GM18520 (cell line): ENCODE data around the gene NPLOC4.
"Not testable (repeated sequence)": the region's sequence is repeated elsewhere in the genome, so short reads cannot be mapped to it uniquely, and the experiment has no call there.

Experiments used
- ATAC-seq: cut with Tn5 transposase; IDR thresholded peaks from one replicate; pipeline ENCODE4 v1.9.1; 2021; ENCODE audit not compliant: unreplicated experiment

The NPLOC4 gene

DNA sequence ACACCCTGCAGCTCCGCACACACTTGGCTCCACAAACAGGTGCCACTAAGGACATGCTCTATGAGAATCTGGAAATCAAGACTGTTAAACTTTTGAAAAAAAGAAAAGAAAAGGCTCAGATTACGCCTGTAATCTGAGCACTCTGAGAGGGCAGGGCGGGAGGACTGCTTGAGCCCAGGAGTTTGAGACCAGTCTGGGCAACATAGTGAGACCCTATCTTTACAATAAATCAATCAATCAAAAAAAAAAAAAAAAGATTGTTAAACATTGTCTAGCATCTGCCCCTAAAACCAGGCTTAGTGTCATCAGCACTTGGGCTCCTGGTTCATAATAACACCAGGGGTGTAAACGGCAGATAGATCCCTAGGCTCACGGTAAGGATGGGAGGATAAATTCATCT is 47.3 kb downstream of the NPLOC4 start:
- no peak for ATAC-seq

DNA sequence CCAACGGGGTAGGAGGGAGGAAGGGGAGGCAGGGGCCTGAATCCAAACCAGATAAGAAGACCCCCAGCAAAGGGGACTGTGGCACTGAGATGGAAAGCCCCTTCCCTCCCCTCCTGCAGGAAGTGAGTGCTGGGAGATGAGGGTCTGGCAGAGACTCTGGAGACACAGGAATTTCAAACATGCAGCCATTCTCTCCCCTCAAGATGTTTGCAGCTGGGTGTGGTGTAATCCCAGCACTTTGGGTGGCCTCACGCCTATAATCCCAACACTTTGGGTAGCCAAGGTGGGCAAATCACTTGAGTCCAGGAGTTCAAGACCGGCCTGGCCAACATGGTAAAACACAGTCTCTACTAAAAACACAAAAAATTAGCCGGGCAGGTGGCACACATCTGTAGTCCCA is 50.8 kb downstream of the NPLOC4 start:
- no peak for ATAC-seq

DNA sequence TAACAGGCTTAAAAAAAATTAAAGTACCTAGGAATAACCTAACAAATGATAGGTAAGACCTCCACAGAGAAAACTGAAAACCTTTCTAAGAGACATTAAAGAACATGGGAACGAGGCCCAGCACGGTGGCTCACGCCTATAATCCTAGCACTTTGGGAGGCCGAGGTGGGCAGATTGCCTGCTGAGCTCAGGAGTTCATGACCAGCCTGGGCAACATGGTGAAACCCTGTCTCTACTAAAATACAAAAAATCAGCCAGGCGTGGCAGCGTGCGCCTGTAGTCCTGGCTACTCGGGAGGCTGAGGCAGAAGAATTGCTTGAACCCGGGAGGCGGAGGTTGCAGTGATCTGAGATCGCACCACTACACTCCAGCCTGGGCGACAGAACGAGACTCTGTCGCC is 52.1 kb downstream of the NPLOC4 start:
- not testable (repeated sequence) for ATAC-seq

DNA sequence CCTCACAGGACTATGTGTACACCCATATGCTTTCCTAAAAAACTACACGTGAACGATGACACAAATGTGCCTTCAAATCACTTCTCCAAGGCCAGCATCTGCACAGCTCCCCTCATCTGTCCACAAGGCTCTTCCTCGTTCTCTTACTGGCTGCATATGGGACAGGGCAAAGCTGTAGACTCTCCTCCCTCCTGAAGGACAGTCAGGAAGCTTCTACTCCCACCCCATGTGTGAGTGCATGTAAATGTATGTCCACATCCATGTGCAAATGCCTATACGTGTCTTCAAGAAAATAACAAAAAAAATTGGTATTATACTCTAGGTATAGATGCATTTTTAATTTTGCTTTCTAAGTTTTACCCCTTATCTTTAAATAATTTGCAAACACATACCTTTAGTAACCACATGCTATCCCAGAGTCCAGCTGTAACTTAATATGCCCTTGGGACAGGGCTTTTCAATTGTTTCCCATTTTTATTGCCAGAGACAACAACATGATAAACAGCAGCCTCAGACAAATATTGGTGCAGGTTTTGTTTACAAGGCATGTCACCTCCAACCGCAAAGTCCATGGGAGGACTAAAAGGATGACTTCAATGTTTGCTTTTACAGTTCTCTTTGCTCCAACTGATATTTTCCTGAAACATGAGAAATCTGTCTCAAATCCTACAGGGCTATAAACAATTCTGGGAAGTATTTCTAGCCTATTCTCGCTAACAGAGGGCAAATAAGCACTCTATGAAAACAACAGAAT is 53.1 kb downstream of the NPLOC4 start:
- ATAC-seq, result no peak

DNA sequence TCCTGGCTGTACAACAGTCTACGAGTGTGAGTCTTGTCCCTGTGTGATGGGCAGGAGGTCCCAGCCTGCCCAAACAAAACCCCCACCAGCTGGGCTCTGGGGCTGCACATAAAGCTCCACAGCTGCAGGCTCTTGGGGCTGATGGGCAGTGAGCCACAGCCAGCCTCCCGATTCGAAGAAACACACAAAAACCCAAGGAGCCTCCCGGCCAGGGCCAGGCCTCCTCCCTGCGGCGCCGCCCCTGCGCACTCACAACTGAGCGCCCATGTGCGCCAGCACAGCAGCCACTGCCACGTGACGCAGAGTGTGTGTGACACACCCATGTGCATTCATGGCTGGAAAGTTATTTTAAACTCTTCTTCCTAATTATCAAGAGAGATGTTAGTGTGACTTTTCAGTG is 54.2 kb downstream of the NPLOC4 start:
- no peak for ATAC-seq

DNA sequence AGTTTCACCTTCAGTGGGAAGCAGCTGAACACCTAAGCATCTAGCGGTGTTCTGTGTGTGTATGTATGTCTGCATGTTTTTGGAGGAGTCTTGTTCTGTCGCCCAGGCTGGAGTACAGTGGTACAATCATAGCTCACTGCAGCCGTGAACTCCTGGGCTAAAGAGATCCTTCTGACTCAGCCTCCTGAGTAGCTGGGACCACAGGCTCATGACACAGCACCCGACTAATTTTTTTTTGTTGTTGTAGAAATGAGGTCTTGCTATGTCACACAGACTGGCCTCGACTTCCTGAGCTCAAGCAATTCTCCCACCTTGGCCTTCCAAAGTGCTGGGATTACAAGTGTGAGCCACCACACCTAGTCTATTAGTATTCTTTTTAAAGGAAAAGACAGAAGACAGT is 54.6 kb downstream of the NPLOC4 start:
- ATAC-seq, result no peak

DNA sequence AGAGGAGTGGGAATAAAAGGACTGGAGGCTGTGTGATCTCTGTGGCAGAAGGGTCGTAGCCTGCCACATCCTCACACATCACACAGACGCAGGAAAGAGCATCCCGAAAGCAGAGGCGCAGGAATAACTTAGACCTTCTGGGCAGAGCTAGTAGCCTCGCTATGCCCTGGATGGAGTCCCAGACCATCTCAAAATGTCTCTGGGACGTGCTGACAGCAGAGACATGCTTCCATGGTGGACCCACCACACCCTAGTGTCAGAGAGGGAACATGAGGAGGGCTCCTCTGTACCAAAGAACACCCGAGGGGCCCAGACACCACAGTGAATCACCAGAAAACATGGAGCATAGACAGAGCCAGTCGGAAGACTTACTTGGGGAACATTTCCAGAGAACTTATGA is 55.2 kb downstream of the NPLOC4 start:
- no peak for ATAC-seq

DNA sequence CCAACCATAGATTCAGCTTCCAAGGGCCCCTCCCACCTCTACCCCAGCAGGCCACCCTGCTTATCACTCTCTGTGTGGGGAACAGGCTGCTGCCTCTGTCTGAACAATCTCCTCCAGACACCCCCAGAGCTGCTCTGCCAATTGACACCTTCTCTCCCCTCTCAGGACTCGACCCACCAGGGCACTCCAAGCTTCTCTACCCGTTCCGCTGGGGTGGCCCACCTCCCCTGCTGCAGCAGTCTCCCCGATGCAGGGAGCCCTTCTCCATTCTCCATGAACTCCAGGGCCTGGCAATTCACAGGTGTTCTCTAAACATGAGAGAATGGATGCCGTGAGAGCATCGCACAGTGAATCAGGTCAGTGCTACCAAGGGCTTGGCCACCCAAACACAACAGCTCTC is 56.4 kb downstream of the NPLOC4 start:
- ATAC-seq, result no peak

DNA sequence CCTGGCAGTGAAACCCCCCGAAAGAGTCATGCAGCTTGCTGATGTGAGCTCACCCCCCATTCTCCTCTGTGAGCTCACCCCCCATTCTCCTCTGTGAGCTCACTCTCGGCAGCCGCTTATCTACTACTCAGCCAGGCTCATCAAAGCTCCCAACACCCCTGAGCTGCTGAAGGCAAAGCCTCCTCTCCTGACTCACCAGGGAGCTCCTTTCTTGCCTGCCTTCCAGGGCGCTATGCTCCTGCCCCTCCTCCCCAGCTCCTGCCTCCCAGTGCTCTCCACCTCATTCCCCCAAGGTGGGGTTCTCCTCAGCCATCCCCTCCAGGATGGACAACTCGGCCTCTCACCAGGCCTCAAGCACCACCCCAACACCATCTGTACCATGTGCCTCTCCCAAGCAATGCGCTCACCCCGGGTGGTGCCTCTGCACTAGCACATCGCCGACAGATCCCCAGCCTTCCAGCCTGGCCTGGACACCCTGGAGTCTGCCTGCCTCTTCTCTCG is 57.0 kb downstream of the NPLOC4 start:
- no peak for ATAC-seq

DNA sequence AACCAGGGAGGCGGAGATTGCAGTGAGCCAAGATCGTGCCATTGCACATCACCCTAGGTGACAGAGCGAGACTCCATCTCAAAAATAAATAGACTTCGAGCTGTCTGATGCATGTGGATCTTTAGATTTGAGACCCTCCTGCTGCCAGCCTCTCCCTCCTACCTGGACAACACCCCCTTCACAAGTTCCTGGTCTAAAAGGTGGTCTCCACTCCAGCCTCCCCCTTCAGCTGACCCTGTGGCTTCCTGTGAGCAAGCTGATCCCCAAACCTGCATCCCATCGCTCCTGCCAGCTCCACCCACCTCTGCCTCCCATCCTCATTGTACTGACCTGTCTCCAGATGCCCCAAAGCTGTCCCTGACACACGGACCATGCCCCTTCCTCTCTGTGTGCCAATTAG is 57.6 kb downstream of the NPLOC4 start:
- ATAC-seq, result no peak

DNA sequence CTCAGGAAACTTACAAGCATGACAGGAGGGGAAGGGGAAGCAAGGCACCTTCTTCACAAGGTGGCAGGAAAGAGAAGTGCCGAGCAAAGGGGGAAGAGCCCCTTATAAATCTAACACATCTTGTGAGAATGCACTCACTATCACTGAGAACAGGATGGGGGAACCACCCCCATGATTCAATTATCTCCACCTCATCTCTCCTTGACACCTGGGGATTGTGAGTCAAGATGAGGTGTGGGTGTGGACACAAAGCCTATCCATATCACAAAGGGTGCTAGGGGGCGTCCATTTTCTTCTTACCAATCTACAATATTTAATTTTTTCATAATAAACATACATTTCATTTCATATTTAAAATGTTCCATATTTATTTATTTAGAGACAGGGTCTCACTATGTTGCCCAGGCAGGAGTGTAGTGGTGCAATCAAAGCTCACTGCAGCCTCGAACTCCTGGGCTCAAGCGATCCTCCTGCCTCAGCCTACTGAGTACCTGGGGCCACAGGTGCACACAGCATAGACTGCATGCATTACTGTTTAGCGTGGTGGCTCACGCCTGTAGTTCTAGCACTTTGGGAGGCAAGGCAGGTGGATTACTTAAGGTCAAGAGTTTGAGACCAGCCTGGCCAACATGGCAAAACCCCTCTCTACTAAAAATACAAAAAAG is 58.2 kb downstream of the NPLOC4 start:
- ATAC-seq, result no peak

DNA sequence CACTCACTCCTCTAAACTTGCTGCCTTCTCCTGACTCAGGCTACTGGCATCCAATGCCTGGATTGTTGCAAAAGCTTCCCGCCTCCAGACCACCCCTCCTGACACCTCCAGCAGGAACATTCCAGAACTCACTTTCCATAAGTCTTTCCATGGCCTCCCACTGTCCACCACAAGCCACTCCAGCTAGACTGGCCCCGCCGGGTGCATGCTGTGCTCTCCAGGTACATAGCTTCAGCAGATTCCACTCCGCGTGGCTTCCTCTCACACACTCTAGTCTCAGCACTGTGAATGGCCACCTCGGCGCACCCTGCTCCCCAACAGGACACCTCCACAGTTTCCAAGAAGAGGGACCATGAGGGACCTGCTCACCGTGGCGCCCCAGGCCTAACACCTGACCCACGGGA is 58.9 kb downstream of the NPLOC4 start:
- ATAC-seq, result no peak

DNA sequence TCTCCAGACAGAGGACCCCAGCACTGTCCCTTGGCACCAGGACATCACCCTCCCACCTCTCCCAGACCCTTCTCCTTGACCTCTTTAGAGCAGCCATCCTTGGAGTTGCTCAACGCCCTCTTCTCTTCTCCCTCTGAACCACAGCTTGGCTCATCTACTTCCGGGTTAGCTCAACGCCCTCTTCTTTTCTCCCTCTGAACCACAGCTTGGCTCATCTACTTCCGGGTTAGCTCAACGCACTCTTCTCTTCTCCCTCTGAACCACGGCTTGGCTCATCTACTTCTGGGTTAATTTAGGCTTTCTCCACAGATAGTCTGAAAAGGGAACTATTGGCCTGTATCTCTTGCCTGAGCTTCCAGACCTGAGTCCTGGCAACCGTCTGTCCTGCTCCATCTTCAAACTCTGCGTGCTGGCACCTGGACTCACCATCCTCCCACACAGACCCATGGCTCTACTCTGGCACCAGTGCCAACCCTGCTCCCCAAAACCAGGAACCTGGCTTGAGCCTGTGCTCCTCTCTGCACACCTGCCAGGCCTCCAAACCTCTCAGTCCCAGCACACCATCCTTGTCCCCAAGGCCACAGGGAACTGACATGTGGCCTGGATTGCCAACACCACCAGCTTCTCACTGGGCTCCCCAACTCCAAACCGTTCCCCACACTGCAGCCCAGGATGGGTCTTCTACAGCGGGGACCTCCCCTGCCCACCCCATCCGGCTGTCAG is 59.5 kb downstream of the NPLOC4 start:
- no peak for ATAC-seq

DNA sequence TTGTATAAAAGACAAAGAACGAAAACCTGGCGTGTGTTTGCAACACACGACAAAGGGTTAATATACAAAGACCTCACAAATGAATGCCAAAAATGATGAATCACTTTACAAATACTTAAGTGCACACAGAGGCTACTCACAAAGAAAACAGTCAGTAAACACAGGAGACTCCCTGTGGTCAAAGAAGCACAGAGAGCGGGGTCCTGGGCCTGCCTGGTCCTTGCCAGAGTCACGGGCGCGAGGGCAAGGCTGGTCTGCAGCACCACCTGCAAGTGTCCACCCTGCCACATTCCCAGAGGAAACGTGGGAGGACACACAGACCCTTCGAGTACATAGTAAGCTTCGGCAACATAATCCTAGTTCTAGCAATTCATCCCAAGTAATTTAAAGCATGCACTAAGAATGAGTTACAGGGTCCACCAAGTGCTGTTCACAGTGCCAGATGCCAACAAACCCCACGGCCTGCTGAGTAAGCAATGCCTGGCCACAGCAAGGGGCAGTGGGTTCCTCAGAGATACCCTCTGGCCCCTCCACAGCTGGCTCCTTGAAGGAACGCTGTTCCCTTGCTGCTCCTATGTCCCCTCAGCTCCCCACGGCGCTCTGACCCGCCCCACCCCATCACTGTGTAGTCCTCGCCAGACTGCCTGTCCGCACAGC is 60.2 kb downstream of the NPLOC4 start:
- ATAC-seq, result no peak

DNA sequence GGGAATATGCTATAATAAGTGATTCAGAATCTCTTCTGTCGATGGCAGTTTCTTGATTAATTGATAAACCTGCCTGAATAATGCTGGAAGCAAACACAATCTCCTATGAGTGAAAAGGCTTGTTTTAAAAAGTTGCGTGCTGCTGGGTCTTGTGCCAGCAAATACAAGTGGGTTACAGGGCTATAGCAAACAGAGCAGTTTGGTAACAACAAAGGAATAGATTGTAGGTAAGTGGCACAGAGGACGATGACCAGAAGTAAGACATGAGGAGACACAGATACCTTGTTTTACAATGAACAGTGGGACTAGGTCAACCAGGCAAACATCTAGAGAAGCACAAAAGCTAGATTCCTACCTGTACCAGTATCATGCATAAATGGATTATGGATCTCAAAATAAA is 61.1 kb downstream of the NPLOC4 start:
- ATAC-seq, result no peak

DNA sequence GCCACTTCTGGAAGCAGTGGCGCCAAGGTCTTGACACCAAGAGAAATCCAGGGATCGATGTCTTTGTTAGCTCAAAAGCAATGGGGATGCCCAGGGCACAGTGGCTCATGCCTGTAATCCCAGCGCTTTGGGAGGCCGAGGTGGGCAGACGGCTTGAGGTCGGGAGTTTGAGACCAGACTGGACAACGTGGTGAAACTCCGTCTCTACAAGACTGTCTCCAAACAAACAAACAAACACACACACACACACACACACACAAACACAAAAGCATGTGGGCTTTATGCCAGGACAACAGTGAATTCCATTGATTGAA is 62.3 kb downstream of the NPLOC4 start:
- no peak for ATAC-seq

DNA sequence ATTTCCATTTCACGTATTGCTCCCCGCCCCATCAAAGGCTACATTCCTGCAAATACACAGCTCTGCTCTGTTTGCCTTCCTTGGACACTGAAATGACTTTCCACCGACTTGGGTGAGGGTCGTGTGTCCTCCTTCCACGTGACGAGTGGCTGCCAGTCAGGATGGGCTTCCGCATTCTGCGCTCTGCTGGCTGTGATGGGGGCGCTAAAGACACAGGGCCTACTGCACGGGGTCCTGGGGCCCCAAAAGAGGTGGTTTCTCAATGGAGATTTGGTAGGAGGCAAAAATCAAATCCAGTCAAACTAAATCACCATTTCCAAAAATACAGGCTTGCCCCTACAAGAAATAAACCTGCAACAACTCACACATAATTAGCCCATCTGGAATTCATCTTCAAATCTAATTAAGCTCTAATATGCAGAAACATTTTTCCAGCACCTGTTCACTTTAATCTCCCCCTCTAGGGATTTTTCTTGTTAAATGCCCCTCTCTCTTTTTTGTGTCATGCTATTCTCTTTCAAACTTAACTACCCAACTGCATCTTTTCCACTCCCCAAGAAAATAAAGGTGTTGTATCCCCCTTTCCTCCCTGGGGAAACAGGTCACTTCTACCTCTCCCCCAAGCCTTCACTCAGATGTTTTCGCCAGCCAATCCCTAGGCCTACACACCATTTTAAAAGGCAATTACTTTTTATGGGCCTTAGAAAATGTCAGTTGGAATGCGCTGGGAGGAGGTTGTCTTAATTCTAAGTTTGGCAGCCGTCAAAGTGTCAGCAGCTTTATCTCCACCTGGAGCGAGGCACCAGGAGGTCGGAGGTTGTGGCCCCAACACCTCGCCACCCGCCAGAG is 62.9 kb downstream of the NPLOC4 start:
- no peak for ATAC-seq

DNA sequence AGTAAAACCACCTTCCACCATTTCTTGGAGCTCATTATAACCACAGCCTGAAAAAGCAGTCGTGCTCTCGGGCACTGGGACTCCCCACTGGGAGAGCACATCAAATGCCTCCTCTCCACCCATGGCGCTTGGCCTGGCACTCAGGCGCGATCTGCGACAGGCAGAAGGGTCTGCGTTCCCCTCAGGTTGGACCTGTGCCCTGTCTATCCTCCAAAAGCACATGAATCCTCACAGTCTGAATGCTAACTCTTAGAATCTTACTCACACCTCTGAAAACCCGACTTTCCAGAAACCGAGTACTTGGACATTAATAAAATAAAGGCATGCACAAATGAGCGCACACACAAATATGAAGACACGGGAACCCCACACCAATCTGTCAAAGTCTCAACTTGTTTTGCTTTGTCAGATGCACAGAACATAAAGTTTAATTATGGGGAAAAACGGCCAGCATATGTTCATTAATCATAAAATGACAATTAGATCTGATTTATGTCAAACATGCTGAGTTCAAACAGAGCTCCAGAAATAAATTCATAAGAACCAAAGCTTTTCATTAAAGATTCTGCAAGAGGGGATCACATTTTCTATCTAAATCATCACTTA is 64.2 kb downstream of the NPLOC4 start:
- ATAC-seq, result no peak

DNA sequence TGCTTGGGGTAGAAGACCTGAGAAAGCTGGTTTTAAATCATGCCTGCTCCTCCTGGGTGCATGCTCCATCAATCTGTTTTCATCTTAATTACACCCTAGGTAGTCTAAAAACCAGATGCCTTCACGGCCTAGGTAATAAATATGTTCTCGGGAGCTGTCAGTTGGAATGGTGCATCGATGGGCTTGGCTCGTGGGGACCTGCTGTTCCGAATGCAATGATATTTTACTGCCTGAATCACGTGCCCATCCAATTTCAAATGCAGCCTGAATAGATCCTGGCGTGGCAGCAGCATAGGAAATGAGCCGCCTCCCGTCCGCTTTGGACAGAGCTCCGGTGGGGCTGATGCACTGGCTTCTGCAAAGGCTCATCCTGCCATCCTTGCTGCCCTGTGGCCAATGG is 65.9 kb downstream of the NPLOC4 start:
- ATAC-seq, result no peak

DNA sequence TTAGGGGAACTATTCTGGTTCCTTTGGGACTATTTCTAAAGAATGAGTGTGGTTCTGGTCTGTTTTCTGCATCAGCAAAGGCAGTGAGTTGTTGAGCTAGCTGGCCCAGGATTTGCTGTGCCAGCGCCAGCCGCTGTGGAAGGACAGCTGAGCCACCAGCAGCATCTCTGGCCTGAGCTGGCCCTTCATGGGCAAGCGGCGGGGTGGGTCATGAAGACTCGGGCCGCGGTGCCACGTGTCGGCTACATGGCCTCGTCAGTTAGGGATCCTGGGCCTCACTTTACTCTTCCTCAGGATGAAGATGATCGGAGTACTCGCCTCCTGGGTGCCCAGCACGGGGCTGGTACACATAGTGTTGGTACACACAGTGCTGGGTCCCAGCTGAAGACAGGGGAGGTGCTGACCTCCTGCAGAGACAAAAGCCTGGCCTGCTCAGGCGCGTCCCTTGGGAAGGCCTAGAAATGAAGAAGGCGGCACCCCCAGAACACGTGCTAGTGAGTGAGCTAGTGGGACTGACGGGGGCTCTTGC is 66.9 kb downstream of the NPLOC4 start:
- ATAC-seq, result no peak
